PC-3 (cell line): ENCODE data around the gene CCDC158.

Experiments
- CTCF ChIP-seq: fragments of 300-600 bp; sonication (generic); conservative IDR thresholded peaks from 2 replicates; pipeline ENCODE4 v1.5.1; 2017; ENCODE audit warnings: antibody characterized with exemption, low read depth, mild to moderate bottlenecking, low read length
- EZH2 ChIP-seq: fragments of 300-600 bp; sonication (generic); IDR thresholded peaks from one replicate; pipeline ENCODE4 v1.6.1; 2017; ENCODE audit warnings: antibody characterized with exemption, mild to moderate bottlenecking, low read length; ENCODE audit not compliant: unreplicated experiment
- EZH2phosphoT487 ChIP-seq: fragments of 300-600 bp; sonication (generic); IDR thresholded peaks from 2 replicates; pipeline ENCODE4 v1.6.1; 2018; ENCODE audit warnings: mild to moderate bottlenecking, antibody characterized with exemption, low read length, borderline replicate concordance

- TF ChIP-seq CTCF (no peak), EZH2 (no peak), EZH2phosphoT487 (no peak)
Measured at GRCh38 chr4:76270244-76271175, 150.4 kb downstream of the CCDC158 start.
